GM21526 (cell line): ENCODE measurements around the gene LHPP.

Experiments used
- ATAC-seq: cut with Tn5 transposase; IDR thresholded peaks from one replicate; pipeline ENCODE4 v1.9.1; 2021; ENCODE audit warnings: moderate library complexity; ENCODE audit not compliant: unreplicated experiment, low FRiP score

The LHPP gene

GRCh38 chr10:124588736-124589490, 127.3 kb downstream of the LHPP start:
- ATAC-seq, result no peak

GRCh38 chr10:124589491-124590041, 127.9 kb downstream of the LHPP start:
- no peak for ATAC-seq

GRCh38 chr10:124590216-124591122, 128.8 kb downstream of the LHPP start:
- no peak for ATAC-seq

- ATAC-seq, result no peak
Measured at GRCh38 chr10:124591123-124591495, 129.5 kb downstream of the LHPP start.

GRCh38 chr10:124592101-124592500, 130.5 kb downstream of the LHPP start:
- ATAC-seq, result no peak

GRCh38 chr10:124592736-124593430, 131.3 kb downstream of the LHPP start:
- no peak for ATAC-seq

GRCh38 chr10:124593431-124593985, 131.9 kb downstream of the LHPP start:
- no peak for ATAC-seq

- ATAC-seq, result no peak
Measured at GRCh38 chr10:124594240-124594639, 132.6 kb downstream of the LHPP start.

- ATAC-seq, result no peak
Measured at GRCh38 chr10:124595143-124595883, 133.7 kb downstream of the LHPP start.

GRCh38 chr10:124596116-124596785, 134.6 kb downstream of the LHPP start:
- ATAC-seq, result no peak

- ATAC-seq, result no peak
Measured at GRCh38 chr10:124596962-124597845, 135.6 kb downstream of the LHPP start.

GRCh38 chr10:124597846-124598165, 136.2 kb downstream of the LHPP start:
- ATAC-seq, result no peak

GRCh38 chr10:124598196-124598595, 136.6 kb downstream of the LHPP start:
- no peak for ATAC-seq

GRCh38 chr10:124598773-124599587, 137.4 kb downstream of the LHPP start:
- no peak for ATAC-seq

- ATAC-seq, result no peak
Measured at GRCh38 chr10:124599588-124600050, 138.0 kb downstream of the LHPP start.

- no peak for ATAC-seq
Measured at GRCh38 chr10:124600051-124600880, 138.6 kb downstream of the LHPP start.

- no peak for ATAC-seq
Measured at GRCh38 chr10:124601016-124601415, 139.4 kb downstream of the LHPP start.
